Activated effector memory CD4-positive, alpha-beta T cell treated with Interleukin-2 at 50 U/mL for 16 hours (primary cell): ENCODE results near the gene RUBCN.
"Not testable (repeated sequence)": the region's sequence is repeated elsewhere in the genome, so short reads cannot be mapped to it uniquely, and the experiment has no call there.

Experiments used
- DNase-seq: peaks from one replicate; pipeline ENCODE4 v3.0.0-alpha.2; 2020

The RUBCN gene

DNA sequence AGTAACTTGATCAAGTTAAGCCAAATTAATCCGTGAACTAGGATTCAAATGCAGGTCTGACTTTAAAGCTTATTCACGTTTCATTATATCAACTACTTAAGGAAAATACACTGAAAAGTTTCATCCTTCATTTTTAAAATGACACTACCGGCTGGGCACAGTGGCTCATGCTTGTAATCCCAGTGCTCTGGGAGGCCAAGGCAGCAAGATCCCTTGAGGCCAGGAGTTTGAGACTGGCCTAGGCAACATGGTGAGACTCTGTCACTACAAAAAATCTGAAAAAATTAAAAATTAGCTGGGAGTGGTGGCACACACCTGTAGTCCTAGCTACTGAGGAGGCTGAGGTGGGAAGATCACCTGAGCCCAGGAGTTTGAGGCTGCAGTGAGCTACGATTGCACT lies 3.7 kb downstream of the RUBCN start:
- DNase-seq, result no peak

DNA sequence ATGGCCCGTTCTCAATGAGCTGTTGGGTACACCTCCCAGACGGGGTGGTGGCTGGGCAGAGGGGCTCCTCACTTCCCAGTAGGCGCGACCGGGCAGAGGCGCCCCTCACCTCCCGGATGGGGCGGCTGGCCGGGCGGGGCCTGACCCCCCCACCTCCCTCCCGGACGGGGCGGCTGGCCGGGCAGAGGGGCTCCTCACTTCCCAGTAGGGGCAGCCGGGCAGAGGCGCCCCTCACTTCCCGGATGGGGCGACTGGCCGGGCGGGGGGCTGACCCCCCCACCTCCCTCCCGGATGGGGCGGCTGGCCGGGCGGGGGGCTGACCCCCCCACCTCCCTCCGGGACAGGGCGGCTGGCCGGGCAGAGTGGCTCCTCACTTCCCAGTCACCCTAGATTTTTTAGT lies 5.2 kb downstream of the RUBCN start:
- not testable (repeated sequence) for DNase-seq

DNA sequence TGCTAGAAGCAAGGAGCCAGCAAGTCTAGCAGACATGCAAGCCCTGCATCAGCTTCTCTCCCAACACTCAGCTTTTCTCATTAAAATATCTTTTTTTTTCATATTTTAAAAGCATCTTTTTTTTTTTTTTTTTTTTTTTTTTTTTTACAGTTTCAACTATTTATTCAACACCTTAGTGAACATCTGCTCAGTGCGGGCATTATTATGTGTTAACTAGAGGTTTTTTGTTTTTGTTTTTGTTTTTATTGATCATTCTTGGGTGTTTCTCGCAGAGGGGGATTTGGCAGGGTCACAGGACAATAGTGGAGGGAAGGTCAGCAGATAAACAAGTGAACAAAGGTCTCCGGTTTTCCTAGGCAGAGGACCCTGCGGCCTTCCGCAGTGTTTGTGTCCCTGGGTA lies 5.9 kb downstream of the RUBCN start:
- not testable (repeated sequence) for DNase-seq

DNA sequence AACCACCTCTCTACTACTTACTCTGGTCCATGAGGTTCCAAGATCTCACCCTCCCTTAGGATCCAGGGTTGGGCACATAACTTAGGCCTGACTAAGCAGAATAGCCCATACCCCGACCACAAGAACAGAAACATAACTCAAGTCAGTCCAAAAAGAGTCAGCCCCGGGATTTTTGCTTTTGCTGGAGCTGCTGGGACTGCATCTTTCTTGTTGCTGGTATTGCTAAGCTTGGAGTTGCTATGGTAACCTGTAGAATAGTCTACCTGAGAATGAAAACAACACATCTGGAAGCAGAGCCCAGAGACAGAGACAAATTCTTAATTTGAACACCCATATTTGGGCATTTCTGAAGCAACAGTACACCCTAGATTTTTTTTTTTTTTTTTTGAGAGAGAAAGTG lies 6.5 kb downstream of the RUBCN start:
- no peak for DNase-seq

DNA sequence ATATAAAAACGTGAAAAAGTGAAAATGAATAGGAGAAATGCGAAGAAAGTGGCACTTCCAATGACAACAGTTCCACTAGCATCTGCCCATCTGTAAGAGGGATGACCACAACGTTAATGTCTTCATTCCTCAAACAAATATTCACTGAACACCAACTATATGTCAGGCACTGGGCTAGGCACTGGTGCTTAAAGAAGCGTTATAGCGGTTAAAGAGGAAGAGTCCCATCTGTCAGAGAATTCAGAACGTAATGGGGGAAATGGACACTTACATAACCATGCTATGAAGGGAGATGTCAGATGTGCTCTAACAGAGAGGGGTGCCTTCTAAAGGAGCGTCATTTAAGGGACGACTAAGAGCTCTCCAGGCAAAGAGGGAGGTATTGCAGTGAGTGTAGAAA lies 8.2 kb downstream of the RUBCN start:
- no peak for DNase-seq

DNA sequence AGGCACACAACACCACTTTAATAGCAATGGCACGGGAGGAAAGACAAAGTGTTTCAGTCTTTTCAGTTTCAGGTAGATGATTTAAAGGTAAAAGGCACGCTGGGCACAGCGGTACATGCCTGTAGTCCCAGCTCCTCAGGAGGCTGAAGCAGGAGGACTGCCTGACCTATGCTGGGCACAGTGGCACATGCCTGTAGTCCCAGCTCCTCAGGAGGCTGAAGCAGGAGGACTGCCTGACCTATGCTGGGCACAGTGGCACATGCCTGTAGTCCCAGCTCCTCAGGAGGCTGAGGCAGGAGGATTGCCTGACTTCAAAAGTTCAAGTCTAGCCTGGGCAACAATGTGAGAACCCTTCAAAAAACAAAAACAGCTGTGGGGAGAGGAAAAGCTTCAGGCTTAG lies 8.8 kb downstream of the RUBCN start:
- DNase-seq, result not testable (repeated sequence)

DNA sequence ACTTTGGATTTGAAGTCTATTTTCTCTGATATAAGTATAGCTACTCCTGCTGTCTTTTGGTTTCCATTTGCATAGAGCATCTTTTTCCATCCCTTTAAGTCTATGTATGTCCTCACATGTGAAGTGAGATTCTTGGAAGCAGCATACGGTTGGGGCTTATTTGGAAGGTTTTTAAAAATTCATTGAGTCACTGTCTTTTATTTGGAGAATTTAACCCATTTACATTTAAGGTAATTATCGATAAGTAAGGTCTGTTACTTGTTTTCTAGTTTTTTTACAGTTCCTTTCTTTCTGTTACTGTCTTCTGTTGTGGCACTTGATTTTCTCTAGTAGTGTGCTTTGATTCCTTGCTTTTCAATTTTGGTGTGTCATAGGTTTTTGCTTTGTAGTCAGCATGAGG lies 14.0 kb downstream of the RUBCN start:
- DNase-seq, result no peak

DNA sequence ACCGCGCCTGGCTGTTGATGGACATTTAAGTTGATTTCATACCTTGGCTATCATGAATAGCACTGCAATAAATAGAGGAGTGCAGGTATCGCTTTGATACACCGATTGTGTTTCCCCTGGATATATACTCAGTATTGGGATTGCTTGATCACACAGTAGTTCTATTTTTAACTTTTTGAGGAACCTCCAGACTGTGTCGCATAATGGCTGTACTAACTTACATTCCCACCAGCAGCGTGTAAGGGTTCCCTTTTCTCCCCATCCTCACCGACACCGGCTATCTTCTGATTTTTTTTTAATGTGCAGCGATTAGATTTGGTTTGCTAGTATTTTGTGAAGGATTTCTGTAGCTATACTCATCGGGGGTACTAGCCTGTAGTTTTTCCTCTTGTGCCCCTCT lies 16.0 kb downstream of the RUBCN start:
- DNase-seq, result no peak

DNA sequence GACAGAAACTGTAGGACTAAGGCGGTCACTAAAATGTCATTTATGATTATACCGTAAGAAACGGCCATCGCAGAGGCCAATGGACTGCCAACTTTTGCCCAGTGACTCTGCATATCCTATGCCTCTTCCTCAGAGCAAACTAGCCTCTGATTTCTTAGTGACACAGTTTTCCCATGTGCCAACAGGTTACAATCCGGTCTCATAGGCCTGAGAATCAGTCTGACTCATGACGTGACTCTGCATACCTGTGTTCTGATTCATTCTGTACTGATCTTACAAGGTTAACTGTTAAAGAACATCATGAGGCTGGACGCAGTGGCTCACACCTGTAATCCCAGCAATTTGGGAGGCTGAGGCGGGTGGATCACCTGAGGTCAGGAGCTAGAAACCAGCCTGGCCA lies 17.8 kb downstream of the RUBCN start:
- DNase-seq, result no peak

DNA sequence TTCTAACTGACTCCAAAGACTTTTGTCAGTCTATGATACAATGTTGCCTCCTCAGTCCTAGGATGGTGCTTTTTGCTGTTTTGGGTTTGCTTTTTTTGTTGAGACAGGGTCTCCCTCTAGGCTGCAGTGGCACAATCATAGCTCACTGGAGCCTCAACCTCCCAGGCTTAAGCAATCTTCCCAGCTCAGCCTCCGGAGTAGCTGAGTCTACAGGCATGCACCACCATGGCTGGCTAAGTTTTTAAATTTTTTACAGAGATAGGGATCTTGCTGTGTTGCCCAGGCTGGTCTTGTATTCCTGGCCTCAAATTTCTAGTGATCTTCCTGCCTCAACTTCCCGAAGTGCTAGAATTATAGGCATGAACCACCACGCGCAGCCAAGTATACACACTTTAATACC lies 22.5 kb downstream of the RUBCN start:
- DNase-seq, result no peak

DNA sequence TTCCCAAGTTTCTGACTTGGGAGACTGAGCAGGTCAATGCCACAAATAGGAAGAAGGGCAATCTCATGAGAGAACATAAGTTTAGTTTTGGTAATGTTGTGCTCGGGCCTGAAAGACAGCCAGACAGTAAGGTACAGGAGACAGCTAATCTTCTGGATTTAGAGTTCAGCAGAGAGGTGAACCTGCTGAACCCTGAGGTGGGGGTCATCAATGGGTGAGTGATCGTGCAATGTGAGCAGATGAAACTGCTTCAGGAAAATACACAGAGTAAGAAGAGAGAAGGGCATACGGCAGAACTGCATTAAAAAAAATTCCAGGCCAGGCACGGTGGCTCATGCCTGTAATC lies 23.3 kb downstream of the RUBCN start:
- DNase-seq, result no peak

DNA sequence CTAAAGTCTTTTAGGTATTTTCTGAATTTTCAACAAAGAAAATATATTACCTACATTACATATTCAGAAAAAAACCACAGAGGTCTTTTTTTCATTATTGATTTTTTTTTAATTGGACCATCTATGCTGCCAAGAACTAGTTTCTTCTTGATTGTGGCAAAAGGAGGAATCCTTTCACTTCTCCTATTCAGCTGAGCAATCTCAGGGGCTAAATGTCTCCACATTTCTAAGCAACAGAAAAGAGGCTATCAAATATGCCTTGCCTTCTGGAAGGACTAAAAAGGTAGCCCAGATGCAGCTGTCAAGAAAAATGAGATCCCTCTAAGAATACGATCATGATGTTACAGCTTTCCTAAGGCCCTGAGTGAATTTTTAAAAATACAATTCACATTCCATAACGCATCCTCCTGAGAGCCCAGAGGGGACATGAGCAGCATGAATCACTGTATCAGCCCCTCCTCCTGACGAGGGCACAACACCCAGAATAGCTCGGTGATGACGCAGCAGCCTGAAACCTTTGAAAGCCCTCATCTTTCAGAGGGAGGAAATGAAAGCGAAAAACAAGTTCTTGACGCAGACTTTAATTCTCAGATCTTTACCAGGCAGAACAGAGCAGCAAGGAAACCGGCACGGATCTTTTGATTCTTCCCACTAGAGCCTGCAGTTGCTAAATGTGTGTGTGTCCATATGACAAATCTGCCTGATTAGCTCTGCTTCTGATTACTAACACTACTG lies 24.6 kb downstream of the RUBCN start:
- DNase-seq, result peak; percentile 78

DNA sequence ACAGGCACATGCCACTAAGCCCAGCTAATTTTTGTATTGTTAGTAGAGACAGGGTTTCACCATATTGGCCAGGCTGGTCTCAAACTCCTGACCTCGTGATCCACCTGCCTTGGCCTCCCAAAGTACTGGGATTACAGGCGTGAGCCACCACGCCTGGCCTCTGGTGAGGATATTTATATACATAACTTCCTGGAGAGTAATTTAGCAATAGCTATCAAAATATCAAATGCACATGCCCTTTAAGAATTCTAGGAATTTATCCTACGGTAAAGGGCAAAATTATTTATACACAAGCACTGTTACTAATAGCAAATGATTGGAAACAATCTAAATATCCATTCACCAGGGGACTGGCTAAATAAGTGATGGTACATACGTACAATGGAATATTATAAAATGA lies 25.7 kb downstream of the RUBCN start:
- not testable (repeated sequence) for DNase-seq

DNA sequence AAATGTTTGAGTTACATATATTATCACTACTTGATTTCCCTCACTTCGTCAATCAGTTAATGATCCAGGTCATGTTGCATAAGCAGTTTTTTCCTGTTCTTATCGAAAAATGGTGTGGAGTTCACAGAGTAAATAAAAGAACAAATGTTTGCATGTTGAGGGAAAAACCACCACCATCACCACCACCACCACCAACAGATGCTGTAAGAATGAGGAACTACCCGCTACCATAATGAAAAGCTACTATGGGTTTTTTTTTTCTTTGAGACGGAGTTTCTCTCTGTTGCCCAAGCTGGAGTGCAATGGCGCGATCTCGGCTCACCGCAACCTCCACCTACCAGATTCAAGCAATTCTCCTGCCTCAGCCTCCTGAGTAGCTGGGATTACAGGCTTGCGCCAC lies 27.6 kb downstream of the RUBCN start:
- DNase-seq, result no peak

DNA sequence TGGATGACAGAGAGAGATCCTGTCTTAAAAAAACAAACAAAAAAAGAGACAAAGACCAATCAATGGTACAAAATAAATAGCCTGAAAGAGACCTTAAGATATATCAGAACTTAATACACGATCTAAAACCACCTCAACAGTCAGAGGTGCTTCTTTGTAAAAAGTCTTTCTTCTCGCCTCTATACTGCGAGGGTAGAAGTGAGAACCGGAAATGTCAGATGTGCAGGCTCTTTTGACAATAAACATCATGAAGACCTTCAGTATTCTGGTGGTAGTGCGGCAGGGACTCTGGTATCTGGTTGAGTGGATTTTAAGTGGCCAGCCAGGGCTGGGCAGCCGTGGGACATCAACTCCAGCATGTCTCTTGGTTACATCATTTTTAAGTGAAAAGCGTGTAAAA lies 30.0 kb downstream of the RUBCN start:
- no peak for DNase-seq

DNA sequence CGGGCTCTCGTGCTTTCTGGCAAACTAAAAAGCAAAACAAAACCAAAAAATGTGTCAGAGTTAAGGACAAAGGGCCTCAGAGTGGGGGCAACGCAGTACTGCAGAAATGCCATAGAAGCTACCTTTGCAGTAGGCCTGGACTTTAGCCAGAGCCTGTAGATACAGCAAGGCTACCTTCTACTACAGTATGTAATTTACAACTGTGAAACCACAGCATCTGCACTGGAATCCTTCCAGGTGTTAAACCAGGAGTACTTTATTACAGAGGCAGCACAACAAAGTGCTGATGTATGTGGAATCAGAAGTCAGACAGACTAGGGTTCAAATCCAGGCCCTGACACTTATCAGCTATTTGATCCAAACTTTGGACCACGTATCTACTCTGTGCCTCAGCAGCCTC lies 34.9 kb downstream of the RUBCN start:
- no peak for DNase-seq

DNA sequence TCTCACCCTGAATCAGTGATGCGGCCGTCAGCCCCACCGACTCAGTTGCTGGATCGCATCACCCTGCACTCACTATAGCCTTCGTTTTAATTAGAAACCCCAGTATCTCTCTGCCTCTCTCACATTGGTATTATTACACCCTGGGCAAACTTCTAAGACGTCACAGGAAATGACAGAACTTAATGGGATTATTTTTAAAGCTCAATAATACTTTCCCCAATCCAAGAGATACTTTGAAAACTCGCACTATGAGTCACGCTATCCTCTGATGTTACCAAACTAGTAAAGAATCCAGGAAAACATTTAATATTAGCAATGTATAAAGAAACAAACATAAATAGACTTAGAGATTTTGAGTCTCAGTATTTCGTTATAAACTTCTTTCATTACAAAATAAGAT lies 36.6 kb downstream of the RUBCN start:
- DNase-seq, result no peak

DNA sequence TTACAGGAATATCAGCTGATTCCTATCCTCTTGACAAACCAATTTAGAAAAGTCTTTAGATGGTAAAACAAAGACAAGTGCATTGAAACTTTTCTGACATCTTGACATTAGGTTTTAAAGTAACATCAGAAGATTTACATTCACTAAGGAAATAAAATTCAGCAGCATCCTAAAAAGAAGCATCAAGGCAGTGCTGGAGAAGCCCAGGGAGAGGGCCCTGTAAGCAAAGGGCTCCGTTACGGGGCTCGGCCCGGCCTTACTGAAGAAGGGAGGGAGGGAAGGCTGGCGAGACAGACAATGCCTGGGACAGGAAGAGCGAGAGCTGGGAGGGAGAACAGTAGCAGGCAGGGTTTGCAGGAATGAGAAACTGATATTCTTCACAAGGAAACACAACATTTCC lies 39.3 kb downstream of the RUBCN start:
- no peak for DNase-seq

DNA sequence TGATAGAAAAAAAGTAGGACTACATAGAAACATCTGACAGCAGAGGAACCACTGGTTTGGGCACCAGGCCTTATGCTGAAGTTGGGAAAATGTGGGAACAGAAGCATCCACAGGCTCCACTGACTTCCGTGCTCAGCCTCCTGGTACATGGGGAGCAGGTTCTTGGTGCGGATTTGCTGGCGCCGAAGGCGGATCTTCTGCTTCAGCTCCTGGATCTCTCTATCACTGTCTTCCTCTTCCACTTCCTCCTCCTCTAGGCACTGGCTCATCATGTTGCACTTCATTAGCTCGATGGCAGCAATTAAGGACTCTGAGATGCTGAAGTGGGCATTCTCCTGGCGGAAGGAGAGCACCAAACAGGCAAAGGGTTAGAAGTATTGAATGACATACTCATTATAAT lies 42.5 kb downstream of the RUBCN start:
- DNase-seq, result no peak

DNA sequence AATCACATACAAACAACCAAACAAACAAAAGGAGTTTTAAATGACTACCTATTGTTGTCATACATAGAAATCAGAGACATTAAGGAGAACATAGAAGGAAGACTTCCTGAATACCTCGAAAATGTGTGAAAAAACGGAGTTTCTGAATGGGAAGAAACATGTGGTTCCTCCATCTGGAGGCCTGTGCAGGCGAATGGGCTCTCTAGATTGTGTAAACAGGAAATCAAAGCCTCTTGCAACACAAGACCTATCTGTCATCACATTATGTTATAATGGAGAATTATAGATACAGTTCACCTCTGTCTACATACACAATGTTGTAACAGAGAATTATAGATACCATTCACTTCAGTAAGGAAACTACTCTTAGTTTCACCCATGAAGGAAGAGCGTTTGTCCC lies 44.1 kb downstream of the RUBCN start:
- no peak for DNase-seq

DNA sequence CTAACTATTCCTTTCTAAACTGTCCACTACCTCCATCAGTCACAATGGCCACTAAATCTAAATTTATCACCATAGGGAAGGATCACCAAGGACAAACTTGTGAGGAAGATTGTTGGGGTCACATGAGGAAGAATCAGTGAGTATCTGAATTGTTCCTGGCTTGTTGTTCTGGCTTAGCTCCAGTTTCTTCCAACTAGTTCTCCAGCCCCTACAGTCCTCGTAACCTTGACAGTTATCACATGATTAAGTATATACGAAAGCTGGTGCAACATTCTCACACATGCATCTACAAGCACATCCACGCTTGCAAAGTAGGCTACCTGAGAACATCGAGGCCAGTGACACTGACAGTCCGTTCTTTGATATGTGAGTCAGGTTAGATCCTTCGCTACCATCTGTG lies 46.0 kb downstream of the RUBCN start:
- no peak for DNase-seq

DNA sequence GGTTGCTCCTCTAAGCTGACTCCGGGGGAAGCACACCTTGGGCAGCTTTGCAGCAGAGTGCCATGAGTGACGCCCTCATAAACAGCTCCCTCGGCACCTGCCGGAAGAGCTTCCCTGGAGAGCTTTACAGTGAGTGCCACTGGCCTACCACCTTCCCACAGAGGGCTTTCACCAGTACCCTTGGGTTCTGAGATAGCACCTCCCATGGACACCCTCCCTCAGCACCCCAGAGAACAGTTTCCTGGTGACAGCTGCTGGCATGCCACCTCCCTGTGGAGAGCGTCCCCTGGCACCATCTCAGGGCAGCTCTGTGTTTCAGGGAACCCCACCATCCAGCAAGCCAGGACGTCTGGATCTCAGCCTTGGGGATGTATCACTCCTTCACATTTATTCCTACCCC lies 49.1 kb downstream of the RUBCN start:
- no peak for DNase-seq

DNA sequence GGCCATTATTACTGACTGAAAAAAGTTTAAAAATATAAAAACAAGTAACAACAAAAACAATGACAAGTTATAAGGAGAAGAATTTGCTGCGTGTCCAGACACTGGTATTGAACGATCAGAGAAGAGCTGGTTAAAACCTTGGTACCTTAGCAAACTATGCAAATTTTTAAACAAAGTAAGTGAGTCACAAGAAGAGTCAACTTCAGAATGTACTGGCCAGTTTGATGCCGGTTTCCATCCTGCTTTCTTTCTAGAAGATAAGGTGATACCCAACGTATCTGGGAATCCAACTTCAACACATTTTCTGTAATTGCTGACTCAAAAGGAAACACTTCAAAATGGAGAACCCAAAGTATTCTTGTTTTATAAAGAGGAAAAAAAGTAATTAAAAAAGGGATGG lies 49.8 kb downstream of the RUBCN start:
- DNase-seq, result no peak

DNA sequence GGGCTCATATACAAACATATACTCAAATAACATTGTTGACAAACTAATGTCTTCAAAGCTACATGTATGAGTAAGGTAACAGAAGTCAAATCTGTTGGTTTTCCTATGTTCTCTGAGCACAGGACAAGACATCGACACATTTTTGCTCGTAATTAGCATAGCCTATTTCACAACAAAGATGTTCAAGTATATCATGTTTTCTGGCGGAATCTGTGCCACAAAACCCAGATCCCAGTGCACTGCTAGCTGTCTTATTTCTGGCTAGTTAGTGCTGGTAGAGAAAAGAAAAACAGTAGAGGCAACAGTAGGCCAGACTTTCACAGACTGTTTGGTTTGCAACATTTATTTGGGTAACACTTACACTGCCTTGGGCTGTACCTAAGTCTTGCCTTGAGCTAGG lies 51.2 kb downstream of the RUBCN start:
- no peak for DNase-seq

DNA sequence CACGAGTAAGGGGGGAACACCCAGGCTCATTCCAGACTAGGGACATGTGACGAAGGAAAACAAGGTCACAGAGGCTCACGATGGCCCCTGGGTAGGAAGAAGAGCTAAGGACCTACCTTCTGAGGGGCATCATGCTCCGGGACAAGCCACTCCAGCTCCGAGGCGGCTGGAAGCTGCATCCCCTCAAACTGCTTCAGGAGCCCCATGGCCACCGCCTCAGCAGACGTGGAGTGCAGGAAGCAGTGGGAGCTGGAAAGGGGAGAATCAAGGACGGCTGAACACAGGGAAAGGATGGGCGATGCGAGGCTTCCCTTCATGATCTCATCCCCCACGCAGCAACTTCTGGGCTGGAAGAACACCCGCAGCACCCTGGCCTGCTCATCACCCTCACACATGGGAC lies 53.5 kb downstream of the RUBCN start:
- no peak for DNase-seq

DNA sequence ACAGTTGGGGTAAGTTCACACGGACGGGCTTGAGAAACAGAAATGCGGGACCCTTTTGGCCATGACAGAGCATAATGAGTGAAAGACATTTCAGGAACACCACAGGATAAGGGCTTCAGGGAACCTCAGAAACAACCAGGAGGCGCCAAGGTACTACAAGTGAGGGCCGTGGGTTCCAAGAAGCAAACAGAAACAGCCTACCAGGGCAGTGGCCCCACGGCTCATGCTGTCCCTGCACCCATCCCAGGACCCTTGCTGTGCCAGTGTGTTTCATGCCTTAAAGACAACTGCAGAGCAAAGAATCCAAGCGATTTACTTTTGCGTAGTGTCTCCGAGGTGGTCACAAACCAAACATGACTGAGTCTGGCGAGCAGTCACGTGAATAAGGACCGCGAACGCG lies 54.0 kb downstream of the RUBCN start:
- DNase-seq, result no peak
